Smooth muscle cell of the brain vasculature (primary cell): ENCODE measurements around the gene PREX1.

Experiments
- DNase-seq: peaks from one replicate; pipeline ENCODE4 v3.0.0-alpha.2; 2012; ENCODE audit warnings: low read depth, low spot score

The PREX1 gene

DNA sequence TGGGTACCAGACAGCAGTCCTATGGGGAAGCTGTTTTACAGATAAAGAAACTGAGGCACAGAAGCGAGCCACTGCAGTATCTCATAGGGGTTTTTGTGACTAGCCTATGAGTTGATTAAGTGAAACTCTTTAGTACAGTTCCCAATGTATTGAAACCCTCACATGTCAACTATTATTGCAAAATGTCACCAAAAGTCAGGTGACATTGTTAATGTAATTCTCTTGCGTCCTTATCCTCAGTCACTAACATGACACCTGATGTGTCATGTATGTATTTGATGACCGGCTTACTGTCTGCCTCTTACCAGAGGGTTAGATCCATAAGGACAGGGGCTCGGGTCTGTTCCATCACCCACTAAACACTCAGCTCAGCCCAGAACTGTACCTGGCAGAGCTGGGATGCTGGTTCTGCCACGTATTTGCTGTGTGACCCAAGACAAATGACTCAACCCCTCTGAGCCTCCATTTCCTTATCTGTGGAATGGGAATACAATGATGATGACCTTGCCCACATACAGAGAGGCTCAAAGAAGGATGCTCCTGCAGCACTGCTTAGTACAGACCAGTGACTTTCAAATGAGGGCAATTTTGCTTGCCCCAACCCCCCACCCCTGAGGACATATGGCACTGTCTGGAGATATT, 32.9 kb downstream of the PREX1 start:
- DNase-seq = no peak

GRCh38 chr20:48794360-48794759, 33.4 kb downstream of the PREX1 start:
- no peak for DNase-seq

GRCh38 chr20:48793776-48794175, 34.0 kb downstream of the PREX1 start:
- no peak for DNase-seq

GRCh38 chr20:48791666-48792071, 36.1 kb downstream of the PREX1 start:
- DNase-seq = no peak

DNA sequence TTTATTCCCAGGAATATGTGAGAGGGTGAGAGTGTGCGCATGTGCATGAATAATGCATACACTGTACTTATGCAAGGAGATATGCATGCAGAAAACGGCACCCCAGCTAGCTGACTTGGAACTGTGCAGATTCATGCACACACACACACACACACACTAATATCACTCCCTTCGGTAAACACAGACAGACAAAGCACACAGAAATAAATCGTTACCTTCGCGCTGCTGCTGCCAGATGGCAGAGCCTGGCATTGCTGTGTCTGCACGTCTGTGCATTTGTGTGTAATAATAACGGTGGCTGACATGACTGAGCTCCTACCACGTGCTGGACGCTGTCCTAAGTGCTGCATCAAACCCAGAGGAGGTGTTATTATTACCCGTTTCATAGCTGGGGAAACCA, 36.8 kb downstream of the PREX1 start:
- no peak for DNase-seq

DNA sequence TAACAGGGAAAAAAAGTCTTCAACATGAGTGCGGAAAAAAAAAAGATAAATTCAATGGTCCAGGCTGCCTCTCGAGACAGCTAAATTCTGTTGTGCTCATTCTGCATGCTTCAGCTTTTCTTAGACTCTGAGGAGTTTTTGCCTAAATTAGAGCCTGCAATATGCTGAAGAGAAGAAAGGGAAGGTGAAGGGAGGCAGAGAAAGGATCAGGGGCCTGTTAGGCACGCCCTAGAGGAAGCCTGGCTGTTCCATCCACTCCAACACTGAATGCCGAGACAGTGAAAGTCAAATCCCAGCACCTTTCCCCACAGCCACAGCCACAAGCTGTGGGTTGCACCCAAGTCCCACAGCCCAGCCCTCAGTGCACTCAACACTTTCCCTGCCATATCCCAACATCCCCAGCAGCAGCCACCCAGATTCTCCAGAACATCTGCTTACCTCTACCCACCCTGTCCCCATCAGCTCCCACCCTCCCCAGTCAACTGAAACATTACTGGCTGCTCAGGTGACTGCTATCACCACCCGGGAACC, 37.3 kb downstream of the PREX1 start:
- no peak for DNase-seq

DNA sequence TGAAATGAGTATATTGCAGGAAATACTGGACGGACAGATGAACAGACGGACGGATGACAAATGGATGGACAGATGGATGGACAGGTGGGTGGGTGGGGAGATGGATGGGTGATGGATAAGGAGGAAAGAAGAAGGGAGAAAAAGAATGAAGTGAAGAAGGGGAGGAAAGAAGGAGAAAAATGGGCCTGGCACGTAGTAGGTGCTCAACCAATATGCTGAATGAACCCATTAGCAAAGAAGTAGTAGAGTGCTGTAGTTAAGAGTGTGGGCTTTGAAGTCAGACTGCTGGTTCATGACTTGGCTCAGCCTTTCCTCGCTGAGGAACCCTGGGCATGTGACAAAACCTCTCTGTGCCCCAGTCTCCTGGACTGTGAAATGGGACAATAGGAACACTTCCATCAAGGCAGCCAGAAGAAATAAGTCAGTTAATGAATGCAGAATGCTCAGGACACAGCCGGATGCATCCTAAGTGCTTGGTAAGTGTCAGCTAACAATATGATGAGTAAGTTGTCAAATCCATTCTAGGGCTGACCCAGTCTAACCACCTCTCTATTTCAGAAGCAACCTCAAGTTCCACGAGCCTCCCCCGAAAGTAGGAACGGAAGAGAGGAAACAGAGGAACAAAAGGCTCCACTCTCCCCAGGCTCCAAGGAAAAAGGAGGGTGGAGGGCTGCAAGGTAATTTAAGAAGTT, 37.9 kb downstream of the PREX1 start:
- no peak for DNase-seq

DNA sequence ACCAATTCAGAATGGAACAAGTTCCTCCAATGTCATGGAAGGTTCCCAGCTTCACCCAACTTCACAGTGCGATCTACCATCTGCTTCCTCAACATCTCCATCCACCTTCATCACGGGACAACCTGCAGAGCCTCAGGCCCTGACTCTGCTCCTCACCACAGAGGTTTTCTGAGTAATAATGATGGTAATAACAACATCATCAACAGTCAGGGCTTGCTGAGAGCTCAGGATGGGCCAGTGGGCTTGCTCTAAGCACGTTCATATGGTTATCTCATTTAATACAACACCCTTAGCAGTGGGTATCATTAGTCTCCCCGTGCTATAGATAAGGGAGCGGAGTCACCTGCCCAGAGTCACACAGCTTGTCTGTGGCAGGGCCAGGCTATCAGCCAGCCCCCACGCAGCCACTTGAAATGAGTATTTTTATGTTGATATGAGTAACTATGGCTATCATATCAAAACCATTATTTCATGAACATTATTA, 38.6 kb downstream of the PREX1 start:
- no peak for DNase-seq

DNA sequence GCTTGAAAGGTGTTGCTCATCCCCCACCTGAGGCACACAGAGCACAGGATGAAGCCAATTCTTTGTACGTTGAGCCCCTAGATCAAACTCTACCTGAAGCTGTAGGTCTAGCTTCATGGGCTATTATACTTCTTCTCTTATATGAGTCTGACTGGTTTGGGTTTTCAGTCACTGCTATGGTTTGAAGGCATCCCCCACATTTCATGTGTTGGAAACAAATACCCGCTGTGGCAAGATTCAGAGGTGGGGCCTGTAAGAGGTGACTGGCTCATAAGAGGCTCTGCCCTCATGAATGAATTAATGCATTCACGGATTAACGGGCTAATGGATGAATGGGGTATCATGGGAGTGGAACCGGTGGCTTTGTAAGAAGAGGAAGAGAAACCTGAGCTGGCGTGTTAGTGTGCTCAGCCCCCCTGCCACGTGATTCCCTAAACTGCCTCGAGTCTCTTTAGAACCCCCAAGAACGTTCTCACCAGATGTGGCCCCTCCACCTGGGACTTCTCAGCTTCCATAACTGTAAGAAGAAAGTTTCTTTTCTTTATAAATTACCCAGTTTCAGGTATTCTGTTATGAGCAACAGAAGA, 39.2 kb downstream of the PREX1 start:
- no peak for DNase-seq

DNA sequence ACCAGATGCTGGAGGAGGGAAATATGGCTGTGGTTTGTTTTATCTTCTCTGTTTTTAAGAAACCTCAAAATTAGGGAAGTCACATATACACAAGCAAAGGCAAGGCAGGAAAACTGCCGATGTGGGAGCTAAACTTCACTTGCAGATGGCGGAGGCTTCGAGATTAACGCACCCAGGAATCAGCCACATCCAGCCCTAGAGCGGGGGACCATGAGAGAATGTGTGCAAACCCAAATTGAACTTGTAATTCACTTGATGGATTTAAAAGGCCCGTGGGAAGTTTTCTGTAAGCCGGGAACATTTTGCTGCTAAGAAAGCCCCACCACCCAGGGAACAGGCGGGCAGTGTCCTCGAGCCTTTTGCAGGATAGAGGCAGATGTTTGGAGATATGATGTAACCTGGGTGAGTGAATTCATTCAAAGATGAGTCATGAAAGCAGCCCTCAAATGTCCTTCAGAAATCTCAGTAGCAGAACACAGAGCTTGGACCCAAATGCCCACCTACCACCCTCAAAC, 39.9 kb downstream of the PREX1 start:
- DNase-seq = no peak

DNA sequence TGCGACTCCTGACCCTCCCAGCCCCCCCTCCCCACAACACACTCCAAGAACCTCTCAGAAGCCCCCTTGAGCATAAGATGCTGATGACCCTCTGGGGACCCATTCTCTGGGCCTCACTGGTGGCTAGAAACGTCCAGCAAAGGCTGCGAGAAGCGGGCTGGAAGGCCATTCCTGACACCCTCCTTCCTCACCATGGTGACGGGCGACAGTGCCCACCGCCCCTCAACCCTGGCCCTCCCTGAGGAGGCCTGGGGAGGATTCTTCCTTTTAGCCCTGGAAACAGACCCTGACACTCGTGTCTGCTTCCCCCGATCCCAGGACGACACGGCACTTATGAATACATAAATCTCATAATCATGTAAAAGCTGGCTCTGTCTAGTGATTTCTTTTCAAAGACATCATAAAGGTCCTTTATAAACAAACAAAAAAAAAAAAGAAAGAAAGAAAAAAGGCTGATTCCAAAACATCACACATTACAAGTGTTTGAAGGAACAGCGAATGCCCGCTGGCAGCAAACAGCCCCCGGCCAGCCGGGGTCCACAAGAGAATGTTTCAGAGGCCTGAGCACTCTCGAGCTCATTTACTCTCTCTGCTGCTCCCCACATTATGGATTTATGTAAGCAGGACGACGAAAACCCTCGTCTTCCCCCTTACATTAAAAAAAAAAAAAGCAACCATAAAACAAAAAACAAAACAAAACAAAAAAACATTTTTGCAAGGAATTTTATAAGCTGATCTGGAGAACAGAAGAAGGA, 40.7 kb downstream of the PREX1 start:
- DNase-seq = no peak

DNA sequence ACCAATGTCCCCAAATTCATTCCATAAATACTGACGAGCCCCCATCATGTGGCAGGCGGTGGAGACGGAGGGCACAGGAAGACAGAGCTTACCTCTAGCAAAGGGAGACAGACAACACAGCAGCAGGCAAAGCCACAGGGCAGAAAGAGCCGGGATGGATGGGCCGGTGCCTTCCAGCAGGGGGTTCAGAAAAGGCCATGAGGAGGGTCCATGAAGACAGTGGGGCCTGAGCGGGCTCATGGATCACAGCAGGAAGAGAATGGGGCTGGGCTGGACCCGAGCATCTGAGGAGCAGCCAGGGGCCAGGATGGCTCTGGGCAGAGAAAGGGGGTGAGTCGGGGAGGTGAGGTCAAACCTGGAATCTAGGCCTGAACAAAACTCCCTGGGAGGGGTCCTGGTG, 42.0 kb downstream of the PREX1 start:
- DNase-seq = no peak

GRCh38 chr20:48785256-48785655, 42.5 kb downstream of the PREX1 start:
- DNase-seq = no peak

- DNase-seq = no peak
These were observed 43.5 kb downstream of the PREX1 start for GRCh38 chr20:48784273-48784641.

GRCh38 chr20:48783533-48784272, 44.1 kb downstream of the PREX1 start:
- no peak for DNase-seq

- DNase-seq = no peak
These were observed 44.9 kb downstream of the PREX1 start for GRCh38 chr20:48782901-48783308.

GRCh38 chr20:48782053-48782452, 45.7 kb downstream of the PREX1 start:
- no peak for DNase-seq

- DNase-seq = no peak
These were observed 46.2 kb downstream of the PREX1 start for GRCh38 chr20:48781634-48782033.

DNA sequence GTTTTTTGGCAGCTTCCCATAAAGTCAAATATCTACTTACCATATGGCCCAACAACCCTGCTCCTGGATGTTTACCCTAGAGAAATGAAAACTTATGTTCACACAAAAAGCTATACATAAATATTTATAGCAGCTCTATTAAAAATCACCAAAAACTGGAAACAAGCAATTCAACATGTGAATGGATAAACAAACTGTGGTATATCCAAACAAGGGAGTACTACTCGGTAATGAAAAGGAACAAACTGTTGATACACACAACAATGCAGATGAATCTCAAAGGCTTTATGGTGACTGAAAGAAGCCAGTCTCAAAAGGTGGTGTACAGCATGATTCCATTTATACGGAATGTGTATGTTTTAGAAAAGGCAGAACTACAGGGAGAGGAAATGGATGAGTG, 48.4 kb downstream of the PREX1 start:
- no peak for DNase-seq

DNA sequence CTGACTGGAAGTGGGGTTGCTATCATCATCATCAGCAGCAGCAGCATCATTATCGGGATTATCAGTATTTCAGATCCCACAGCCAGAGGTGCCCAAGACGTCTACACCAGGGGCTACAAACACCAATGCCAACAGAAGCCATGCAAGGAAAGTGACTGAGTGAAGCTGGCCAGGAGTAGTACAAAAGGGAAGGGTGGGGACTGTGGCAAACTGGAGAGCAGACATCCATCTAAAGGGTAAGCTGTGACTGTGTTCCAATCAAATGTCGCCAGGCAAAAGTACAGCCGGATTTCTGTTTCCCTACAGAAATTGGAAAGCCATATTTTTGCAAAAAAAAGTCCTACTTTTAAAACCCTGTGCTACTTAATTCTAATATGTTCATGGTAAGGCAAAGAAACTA, 50.0 kb downstream of the PREX1 start:
- no peak for DNase-seq

DNA sequence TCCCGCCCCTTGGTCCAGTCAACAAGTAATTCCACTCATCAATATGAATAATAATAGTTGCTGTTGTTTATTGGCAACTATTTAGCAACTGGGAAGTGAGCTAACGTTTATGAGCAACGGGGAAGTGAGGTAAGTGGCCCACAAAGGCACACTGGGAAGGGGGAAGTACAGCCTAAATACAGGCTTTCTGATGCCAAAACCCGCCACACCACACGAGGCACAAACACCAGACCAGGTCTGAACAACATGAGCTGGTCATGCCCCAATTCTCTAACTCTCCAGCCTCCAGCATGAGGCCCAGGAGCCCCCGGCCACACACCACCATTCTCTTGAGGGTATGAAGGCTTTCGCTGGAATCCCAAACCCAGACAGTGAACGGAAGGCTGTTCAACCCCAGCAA, 50.8 kb downstream of the PREX1 start:
- DNase-seq = no peak
